Mucosa of descending colon (tissue), 3 donors: ENCODE data around the gene TADA1. TPM values are rescaled to one million over a fixed set of nuclear protein-coding genes. Genes with fewer than 3 reads are reported as not detected.
"Not testable (repeated sequence)": the region's sequence is repeated elsewhere in the genome, so short reads cannot be mapped to it uniquely, and the experiment has no call there.

Source experiments
- ATAC-seq: fragments of 200-7000 bp; cut with Tn5 transposase; one replicate; pipeline ENCODE4 v1.9.1; 2020; ENCODE audit warnings: mild to moderate bottlenecking, moderate library complexity
- DNase-seq, 3 donors: peaks; one replicate each; pipeline ENCODE4 v3.0.0-alpha.2; 2020
- H3K36me3 ChIP-seq: fragments of 200-600 bp; one replicate; pipeline ENCODE4 v1.8.0; 2021; ENCODE audit warnings: low read depth, mild to moderate bottlenecking
- H3K4me1 ChIP-seq: fragments of 200-600 bp; one replicate; pipeline ENCODE4 v1.8.0; 2021; ENCODE audit warnings: low read depth, mild to moderate bottlenecking
- H3K4me3 ChIP-seq: fragments of 200-600 bp; one replicate; pipeline ENCODE4 v1.8.0; 2021; ENCODE audit warnings: mild to moderate bottlenecking
- H3K9me3 ChIP-seq: fragments of 200-600 bp; one replicate; pipeline ENCODE4 v1.8.0; 2021; ENCODE audit warnings: mild to moderate bottlenecking
- CTCF ChIP-seq: fragments of 200-600 bp; IDR thresholded peaks from one replicate; pipeline ENCODE4 v1.8.0; 2022; ENCODE audit warnings: antibody characterized with exemption, mild to moderate bottlenecking
- intact Hi-C, 2 donors: fragments of 100-400 bp; cut with DNase I in 1 of 2; cut with micrococcal nuclease in 1 of 2; formaldehyde crosslinking; loops; one replicate each; pipeline versions ENCODE4 v1.11.0 to v1.11.1; 2022; cut with DNase I, micrococcal nuclease
- total RNA-seq, 3 donors: library from RNA; stranded (reverse); fragmentation: NEBNext Ultra II Directional in 2 of 3; extraction: Animal tissue kit (Norgen Biotek cat#: 25700) in 2 of 3; gene quantifications; one replicate each; pipeline versions ENCODE4 v1.2.1 to v1.2.4, GENCODE V29; 2021 to 2023
- donor health status: DM: no; HTN: no; CAD: no; lungs with moderate emphysema.
- donor health status: DM: no; HTN: no; CAD: no.
- donor health status: DM: no; HTN: yes; CAD: no.

TADA1 gene
- total RNA-seq, 3 donors from 2014 or later, result 9.5 to 12.4 (median 10.1) TPM

GRCh38 chr1:166889776-166890175 lies 13.7 kb upstream of the TADA1 start:
- H3K4me3 ChIP-seq, result no peak overlapping the region
- TF ChIP-seq CTCF, result no peak
- ATAC-seq, result no peak
- no peaks in the 10 kb centered on the region for H3K36me3 ChIP-seq
- no peaks in the 10 kb centered on the region for H3K9me3 ChIP-seq
- no peak for DNase-seq
- intact Hi-C loops, result no loop called here
- no peaks in the 10 kb centered on the region for H3K4me1 ChIP-seq

- no peaks in the 10 kb centered on the region for H3K36me3 ChIP-seq
- no peak for ATAC-seq
- H3K4me1 ChIP-seq, result peaks cover 6% of the 10 kb centered on the region
- no peak for TF ChIP-seq CTCF
- intact Hi-C loops, result no loop called here
- H3K4me3 ChIP-seq, result no peak overlapping the region
- no peak for DNase-seq
- H3K9me3 ChIP-seq, result no peaks in the 10 kb centered on the region
These were observed 12.5 kb upstream of the TADA1 start for GRCh38 chr1:166888373-166889111.

- Histone ChIP-seq H3K4me1 (peaks cover 6% of the 10 kb centered on the region), H3K9me3 (no peaks in the 10 kb centered on the region), H3K4me3 (no peak overlapping the region), H3K36me3 (no peaks in the 10 kb centered on the region)
- DNase-seq (no peak), ATAC-seq (no peak)
- intact Hi-C loops, result no loop called here
- no peak for TF ChIP-seq CTCF
These were observed 8.9 kb upstream of the TADA1 start for GRCh38 chr1:166884971-166885370.

- peaks cover 6% of the 10 kb centered on the region for H3K4me1 ChIP-seq
- no peaks in the 10 kb centered on the region for H3K36me3 ChIP-seq
- DNase-seq (peak; percentile 55 to 73 (median 59)), ATAC-seq (peak; percentile 92)
- no peaks in the 10 kb centered on the region for H3K9me3 ChIP-seq
- TF ChIP-seq CTCF, result no peak
- H3K4me3 ChIP-seq, result no peak overlapping the region
- intact Hi-C loops, result no loop called here
These were observed 8.1 kb upstream of the TADA1 start for GRCh38 chr1:166884040-166884642.

GRCh38 chr1:166882893-166883292 lies 6.8 kb upstream of the TADA1 start:
- no peak for TF ChIP-seq CTCF
- H3K4me1 ChIP-seq, result peaks cover 6% of the 10 kb centered on the region
- no peak for DNase-seq
- H3K4me3 ChIP-seq, result no peak overlapping the region
- no peak for ATAC-seq
- H3K9me3 ChIP-seq, result no peaks in the 10 kb centered on the region
- H3K36me3 ChIP-seq, result no peaks in the 10 kb centered on the region
- intact Hi-C loops, result no loop called here

- H3K9me3 ChIP-seq, DNase-seq, H3K36me3 ChIP-seq, ATAC-seq, H3K4me3 ChIP-seq, intact Hi-C loops: not testable (repeated sequence)
- H3K4me1 ChIP-seq, result peaks cover 15% of the 10 kb centered on the region
These were observed 2.3 kb upstream of the TADA1 start for GRCh38 chr1:166878173-166878917.
